Measurements from ENCODE around the gene EPB41L2. TPM values are rescaled to one million over a fixed set of nuclear protein-coding genes. Genes with fewer than 3 reads are reported as not detected.

Gene EPB41L2
- total RNA-seq, 4 donors from 2014 or later = 11.6 to 24.0 (median 14.6) TPM

GRCh38 chr6:131084982-131085381, 21.9 kb upstream of the EPB41L2 start:
- DNase-seq = no peak

GRCh38 chr6:131083687-131084086, 20.6 kb upstream of the EPB41L2 start:
- no peak for DNase-seq
- H3K4me3 ChIP-seq = no peak overlapping the region
- H3K27ac ChIP-seq = no peak overlapping the region
- H3K36me3 ChIP-seq = no peaks in the 10 kb centered on the region
- H3K9me3 ChIP-seq = no peaks in the 10 kb centered on the region
- in situ Hi-C loops (cut with MboI; ENCODE audit: low sequenced_read_pairs in 4 of 4) = no loop called here
- no peaks in the 10 kb centered on the region for H3K27me3 ChIP-seq
- no peak for TF ChIP-seq POLR2A (IDR thresholded peaks at IDR 0.05)
- no peak for TF ChIP-seq CTCF (IDR thresholded peaks at IDR 0.05 in 4 of 5, conservative IDR thresholded peaks at IDR 0.05 in 1 of 5)
- no peaks in the 10 kb centered on the region for H3K4me1 ChIP-seq
- intact Hi-C loops (cut with DNase I; ENCODE audit: low total_unique reads) = no loop called here
- no peak for ATAC-seq

More at GRCh38 chr6:131084982-131085381, 21.9 kb upstream of the EPB41L2 start:
- H3K27ac ChIP-seq = no peak overlapping the region
- H3K27me3 ChIP-seq = no peaks in the 10 kb centered on the region
- no peaks in the 10 kb centered on the region for H3K4me1 ChIP-seq
- no peaks in the 10 kb centered on the region for H3K36me3 ChIP-seq
- no peak overlapping the region for H3K4me3 ChIP-seq
- no peak for TF ChIP-seq POLR2A (IDR thresholded peaks at IDR 0.05)
- no peak for TF ChIP-seq CTCF (IDR thresholded peaks at IDR 0.05 in 4 of 5, conservative IDR thresholded peaks at IDR 0.05 in 1 of 5)
- no peaks in the 10 kb centered on the region for H3K9me3 ChIP-seq
- intact Hi-C loops (cut with DNase I; ENCODE audit: low total_unique reads) = no loop called here
- in situ Hi-C loops (cut with MboI; ENCODE audit: low sequenced_read_pairs in 4 of 4) = no loop called here
- ATAC-seq = no peak

GRCh38 chr6:131082335-131082734, 19.3 kb upstream of the EPB41L2 start:
- in situ Hi-C loops (cut with MboI; ENCODE audit: low sequenced_read_pairs in 4 of 4) = no loop called here
- intact Hi-C loops (cut with DNase I; ENCODE audit: low total_unique reads) = no loop called here

GRCh38 chr6:131080084-131080483, 17.0 kb upstream of the EPB41L2 start:
- no peak for DNase-seq
- no peaks in the 10 kb centered on the region for H3K9me3 ChIP-seq
- H3K27ac ChIP-seq = no peak overlapping the region
- no peaks in the 10 kb centered on the region for H3K4me1 ChIP-seq
- TF ChIP-seq POLR2A (IDR thresholded peaks at IDR 0.05) = no peak
- H3K4me3 ChIP-seq = no peak overlapping the region
- no peaks in the 10 kb centered on the region for H3K36me3 ChIP-seq
- H3K27me3 ChIP-seq = no peaks in the 10 kb centered on the region
- no peak for ATAC-seq
- in situ Hi-C loops (cut with MboI; ENCODE audit: low sequenced_read_pairs in 4 of 4) (no loop called here), intact Hi-C loops (cut with DNase I; ENCODE audit: low total_unique reads) (no loop called here)

More at GRCh38 chr6:131082335-131082734, 19.3 kb upstream of the EPB41L2 start:
- no peaks in the 10 kb centered on the region for H3K4me1 ChIP-seq
- H3K9me3 ChIP-seq = no peaks in the 10 kb centered on the region
- ATAC-seq (no peak), DNase-seq (no peak)
- H3K36me3 ChIP-seq = no peaks in the 10 kb centered on the region
- H3K4me3 ChIP-seq = no peak overlapping the region
- H3K27me3 ChIP-seq = no peaks in the 10 kb centered on the region
- TF ChIP-seq CTCF (IDR thresholded peaks at IDR 0.05 in 4 of 5, conservative IDR thresholded peaks at IDR 0.05 in 1 of 5) (no peak), POLR2A (IDR thresholded peaks at IDR 0.05) (no peak)
- H3K27ac ChIP-seq = no peak overlapping the region

GRCh38 chr6:131073577-131073976, 10.5 kb upstream of the EPB41L2 start:
- intact Hi-C loops (cut with DNase I; ENCODE audit: low total_unique reads) = no loop called here
- no peak overlapping the region for H3K4me3 ChIP-seq
- H3K4me1 ChIP-seq = no peaks in the 10 kb centered on the region
- H3K36me3 ChIP-seq = no peaks in the 10 kb centered on the region
- no peak for ATAC-seq
- in situ Hi-C loops (cut with MboI; ENCODE audit: low sequenced_read_pairs in 4 of 4) = no loop called here
- no peak for DNase-seq
- H3K27me3 ChIP-seq = no peaks in the 10 kb centered on the region
- no peak for TF ChIP-seq CTCF (IDR thresholded peaks at IDR 0.05 in 4 of 5, conservative IDR thresholded peaks at IDR 0.05 in 1 of 5)
- TF ChIP-seq POLR2A (IDR thresholded peaks at IDR 0.05) = no peak
- H3K9me3 ChIP-seq = no peaks in the 10 kb centered on the region
- H3K27ac ChIP-seq = no peak overlapping the region
